ENCODE data around the gene ABHD12.

The ABHD12 gene

GRCh38 chr20:25253606-25254275, 136.9 kb downstream of the ABHD12 start:
- DNase-seq = no peak

GRCh38 chr20:25252686-25253421, 137.8 kb downstream of the ABHD12 start:
- no peak for DNase-seq

- DNase-seq = no peak
Observed at GRCh38 chr20:25252230-25252651, 138.4 kb downstream of the ABHD12 start.

GRCh38 chr20:25251558-25251957, 139.1 kb downstream of the ABHD12 start:
- DNase-seq = no peak

GRCh38 chr20:25251019-25251418, 139.6 kb downstream of the ABHD12 start:
- no peak for DNase-seq

- DNase-seq = no peak
Observed at GRCh38 chr20:25250508-25250907, 140.1 kb downstream of the ABHD12 start.

Measured in stimulated activated CD4-positive, alpha-beta T cell treated with anti-CD3 and anti-CD28 coated beads, Interleukin-4, amount 100 ng/mL, for 24 hours (primary cell).